GM18505 (cell line): ENCODE data around the gene MARF1.
"Not testable (repeated sequence)": the region's sequence is repeated elsewhere in the genome, so short reads cannot be mapped to it uniquely, and the experiment has no call there.

Experiments
- ATAC-seq: cut with Tn5 transposase; IDR thresholded peaks from one replicate; pipeline ENCODE4 v1.9.1; 2021; ENCODE audit not compliant: unreplicated experiment
- POLR2A ChIP-seq: IDR thresholded peaks from 4 replicates; pipeline ENCODE4 v1.6.1; 2011; ENCODE audit warnings: borderline replicate concordance; ENCODE audit not compliant: insufficient read depth, insufficient read length; ENCODE audit errors: extremely low read depth

MARF1 gene

DNA sequence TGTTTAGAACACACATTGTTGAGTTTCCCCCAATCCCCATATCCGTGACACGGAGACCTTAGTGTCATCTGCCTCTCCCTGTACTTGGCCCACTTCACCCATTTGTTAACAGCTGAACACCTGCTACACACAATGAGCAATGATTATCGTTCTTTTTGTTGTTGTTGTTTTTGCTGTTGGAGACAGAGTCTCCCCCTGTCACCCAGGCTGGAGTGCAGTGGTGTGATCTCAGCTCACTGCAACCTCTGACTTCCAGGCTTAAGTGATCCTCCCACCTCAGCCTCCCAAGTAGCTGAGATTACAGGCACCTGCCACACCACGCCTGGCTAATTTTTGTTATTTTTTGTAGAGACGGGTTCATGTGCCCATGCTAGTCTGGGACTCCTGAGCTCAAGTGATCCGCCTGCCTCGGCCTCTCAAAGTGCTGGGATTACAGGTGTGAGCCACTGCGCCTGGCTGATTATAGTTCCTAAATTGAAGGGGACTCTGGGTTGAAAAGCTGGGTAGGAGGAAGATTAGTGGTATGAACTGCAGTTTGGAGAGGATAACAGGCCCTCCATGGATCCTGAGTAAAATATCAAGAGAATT, 28.7 kb upstream of the MARF1 start:
- no peak for ATAC-seq
- no peak for TF ChIP-seq POLR2A

DNA sequence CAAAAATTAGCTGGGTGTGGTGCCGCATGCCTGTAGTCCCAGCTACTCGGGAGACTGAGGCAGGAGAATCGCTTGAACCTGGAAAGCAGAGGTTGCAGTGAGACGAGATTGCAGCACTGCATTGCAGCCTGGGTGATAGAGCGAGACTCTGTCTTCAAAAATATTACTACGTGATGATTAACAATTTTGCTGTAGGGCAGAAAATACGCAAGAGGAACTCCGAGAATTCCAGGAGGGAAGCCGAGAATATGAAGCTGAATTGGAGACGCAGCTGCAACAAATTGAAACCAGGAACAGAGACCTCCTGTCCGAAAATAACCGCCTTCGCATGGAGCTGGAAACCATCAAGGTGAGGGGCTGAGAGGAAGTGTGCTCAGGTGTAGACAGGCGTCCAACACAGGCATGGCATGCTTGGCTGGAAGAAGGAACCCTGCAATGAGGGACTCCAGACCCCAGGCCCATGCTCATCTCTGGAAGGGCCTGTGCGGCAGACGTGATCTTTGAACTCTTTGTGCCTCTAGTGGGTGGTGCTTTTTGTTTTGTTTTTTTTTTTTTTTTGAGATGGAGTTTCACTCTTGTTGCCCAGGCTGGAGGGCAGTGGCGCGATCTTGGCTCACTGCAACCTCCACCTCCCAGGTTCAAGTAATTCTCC, 24.3 kb upstream of the MARF1 start:
- no peak for ATAC-seq
- TF ChIP-seq POLR2A: no peak

DNA sequence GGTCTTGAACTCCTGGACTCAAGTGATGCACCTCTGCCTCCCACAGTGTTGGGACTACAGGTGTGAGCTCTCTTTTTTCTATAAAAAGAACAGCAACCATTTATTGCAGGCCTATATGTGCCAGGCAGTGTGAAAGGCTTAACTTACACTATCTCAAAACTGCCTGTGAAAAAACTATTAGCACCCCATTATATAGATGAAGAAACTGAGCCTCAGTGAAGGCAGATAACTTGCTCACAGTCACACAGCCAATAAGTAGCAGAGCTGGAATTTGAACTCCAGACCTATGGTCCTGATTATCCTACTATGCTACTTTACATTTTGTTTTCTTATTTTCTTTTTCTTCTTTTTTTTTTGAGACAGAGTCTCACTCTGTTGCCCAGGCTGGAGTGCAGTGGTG, 22.2 kb upstream of the MARF1 start:
- TF ChIP-seq POLR2A: no peak
- ATAC-seq: no peak

DNA sequence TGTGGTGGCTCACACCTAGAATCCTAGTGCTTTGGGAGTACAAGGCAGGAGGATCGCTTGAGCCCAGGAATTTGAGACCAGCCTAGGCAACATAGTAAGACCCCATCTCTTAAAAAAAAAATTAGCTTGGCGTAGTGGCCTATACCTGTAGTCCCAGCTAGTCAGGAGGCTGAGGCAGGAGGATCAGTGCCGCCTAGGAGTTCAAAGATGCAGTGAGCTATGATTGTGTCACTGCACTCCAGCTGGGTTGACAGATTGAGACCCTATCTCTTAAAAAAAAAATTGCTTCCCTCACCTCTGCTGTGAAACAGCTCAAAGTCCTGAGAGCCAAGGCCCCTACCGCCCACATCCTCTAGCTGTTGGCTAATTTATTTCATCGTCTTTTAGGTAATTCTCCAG, 17.2 kb upstream of the MARF1 start:
- no peak for TF ChIP-seq POLR2A
- no peak for ATAC-seq

DNA sequence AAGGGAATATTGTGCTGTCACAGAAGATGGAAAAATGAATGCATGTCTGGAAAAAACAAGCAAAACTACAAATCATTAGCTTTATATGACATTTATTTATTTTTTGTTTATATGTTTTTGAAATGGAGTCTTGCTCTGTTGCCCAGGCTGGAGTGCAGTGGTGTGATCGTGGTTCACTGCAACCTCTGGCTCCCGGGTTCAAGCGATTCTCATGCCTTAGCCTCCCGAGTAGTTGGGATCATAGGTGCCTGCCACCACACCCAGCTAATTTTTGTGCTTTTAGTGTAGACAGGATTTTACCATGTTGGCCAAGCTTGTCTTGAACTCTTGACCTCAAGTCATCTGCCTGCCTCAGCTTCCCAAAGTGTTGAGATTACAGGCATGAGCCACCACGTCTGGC, 15.6 kb upstream of the MARF1 start:
- no peak for ATAC-seq
- TF ChIP-seq POLR2A: no peak

DNA sequence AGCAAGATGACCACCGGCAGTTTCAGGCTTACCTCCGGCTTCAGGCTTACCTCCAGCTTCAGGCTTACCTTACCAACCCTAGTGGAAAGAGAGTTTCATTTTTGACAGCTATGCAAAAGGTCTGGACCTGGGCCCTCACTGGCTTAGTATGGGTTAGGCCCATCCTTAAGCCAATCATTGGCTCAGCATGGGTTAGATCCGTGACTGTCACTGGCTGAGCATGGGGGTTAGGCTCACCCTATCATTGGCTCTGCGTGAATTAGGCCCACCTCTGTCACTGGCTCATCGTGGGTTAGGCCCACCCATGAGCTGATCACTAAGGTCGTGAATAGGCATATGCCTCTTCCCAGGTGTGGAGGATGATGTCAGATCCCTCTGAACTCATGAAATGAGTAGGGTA, 15.2 kb upstream of the MARF1 start:
- no peak for TF ChIP-seq POLR2A
- ATAC-seq: no peak

DNA sequence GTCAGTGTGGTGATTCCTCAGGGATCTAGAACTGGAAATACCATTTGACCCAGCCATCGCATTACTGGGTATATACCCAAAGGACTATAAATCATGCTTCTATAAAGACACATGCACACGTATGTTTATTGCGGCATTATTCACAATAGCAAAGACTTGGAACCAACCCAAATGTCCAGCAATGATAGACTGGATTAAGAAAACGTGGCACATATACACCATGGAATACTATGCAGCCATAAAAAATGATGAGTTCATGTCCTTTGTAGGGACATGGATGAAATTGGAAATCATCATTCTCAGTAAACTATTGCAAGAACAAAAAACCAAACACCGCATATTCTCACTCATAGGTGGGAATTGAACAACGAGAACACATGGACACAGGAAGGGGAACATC, 12.6 kb upstream of the MARF1 start:
- not testable (repeated sequence) for ATAC-seq

DNA sequence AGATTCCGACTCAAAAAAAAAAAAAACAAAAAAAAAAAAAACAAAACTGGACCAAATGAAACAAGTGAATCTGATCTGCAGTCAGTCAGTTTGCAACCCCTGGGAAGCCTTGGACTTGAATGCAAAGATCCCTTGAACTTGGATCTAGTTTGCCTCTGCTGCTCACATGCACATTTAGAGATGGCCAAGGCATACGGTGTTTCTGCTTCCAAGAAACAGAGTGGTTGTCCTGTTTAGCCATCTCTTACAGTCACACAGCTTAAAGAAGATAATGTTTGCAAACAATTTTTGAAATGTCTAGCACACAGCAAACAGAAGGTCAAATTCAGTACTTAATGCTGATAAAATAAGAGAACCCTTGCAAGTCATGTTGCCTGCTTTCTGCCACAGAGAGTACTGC, 11.6 kb upstream of the MARF1 start:
- TF ChIP-seq POLR2A: no peak
- ATAC-seq: no peak

DNA sequence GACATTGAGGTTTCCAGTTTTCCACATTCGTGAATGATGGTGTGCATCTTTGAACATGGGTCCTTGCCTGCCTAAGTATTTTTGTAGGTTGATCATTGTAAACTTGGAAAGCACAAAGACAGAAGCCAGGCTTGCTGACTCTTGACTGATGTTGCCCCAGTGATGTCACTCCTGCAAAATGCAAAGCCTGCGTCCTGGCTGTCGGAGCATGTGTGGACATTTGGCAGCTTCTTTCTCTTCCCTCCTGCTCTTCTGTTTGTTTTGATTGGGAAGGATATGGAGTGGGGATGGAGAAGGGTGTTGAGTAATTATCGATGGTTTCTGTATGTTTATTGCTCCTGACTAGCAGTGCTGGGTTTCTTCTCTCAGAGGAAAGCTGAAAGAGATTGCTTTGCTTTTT, 10.3 kb upstream of the MARF1 start:
- no peak for ATAC-seq
- TF ChIP-seq POLR2A: no peak

DNA sequence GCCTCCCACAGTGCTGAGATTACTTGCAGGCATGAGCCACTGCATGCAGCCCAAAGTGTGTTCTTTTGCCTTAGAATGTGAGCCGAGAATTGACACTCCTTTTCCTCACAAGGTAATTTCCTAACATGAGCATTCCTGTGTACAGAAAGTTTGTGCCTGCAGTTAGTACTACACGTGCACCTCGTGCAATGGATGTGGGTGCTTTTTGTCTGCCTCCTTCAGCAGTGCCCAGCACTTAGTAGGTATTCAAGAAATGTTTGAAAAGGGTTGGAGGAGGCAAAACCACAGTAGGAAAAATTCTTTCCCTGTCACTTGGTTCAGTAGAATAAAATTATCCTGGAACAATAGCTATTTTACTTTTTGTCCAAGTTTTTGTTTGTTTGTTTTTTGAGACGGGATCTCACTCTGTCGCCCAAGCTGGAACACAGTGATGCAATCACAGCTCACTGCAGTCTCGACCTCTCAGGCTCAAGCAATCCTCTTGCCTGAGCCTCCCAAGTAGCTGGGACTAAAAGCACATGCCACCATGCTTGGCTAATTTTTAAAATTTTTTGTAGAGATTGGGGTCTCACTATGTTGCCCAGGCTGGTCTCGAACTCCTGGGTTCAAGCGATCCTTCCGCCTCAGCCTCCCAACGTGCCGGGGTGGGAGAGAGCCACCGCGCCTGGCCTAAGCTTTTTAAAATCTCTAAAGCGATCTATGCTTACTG, 9.5 kb upstream of the MARF1 start:
- TF ChIP-seq POLR2A: no peak
- ATAC-seq: no peak

DNA sequence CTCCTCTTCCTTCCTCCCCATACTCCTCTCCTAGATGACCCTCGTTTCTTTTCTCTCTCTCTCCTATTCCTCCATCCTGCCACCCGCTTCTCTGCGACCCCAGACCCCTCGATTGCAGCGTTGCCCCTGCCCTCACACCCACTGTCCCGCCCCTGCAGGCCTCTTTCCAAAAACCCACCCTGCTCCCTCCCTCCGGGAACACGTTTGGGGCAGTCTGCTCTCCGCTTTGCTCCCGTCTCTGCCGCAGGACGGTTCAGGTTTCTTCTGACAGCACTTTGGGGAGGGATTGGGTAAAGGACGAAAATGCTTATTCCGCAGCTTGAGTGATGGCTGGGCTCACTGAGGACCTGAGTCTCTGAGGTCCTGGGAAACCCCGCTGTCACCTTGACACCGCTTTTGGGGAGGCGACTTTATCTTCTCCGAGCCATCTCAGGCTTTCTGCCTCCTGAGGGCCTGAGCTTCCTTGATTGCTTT, 7.8 kb upstream of the MARF1 start:
- TF ChIP-seq POLR2A: no peak
- peak; percentile 24 for ATAC-seq

DNA sequence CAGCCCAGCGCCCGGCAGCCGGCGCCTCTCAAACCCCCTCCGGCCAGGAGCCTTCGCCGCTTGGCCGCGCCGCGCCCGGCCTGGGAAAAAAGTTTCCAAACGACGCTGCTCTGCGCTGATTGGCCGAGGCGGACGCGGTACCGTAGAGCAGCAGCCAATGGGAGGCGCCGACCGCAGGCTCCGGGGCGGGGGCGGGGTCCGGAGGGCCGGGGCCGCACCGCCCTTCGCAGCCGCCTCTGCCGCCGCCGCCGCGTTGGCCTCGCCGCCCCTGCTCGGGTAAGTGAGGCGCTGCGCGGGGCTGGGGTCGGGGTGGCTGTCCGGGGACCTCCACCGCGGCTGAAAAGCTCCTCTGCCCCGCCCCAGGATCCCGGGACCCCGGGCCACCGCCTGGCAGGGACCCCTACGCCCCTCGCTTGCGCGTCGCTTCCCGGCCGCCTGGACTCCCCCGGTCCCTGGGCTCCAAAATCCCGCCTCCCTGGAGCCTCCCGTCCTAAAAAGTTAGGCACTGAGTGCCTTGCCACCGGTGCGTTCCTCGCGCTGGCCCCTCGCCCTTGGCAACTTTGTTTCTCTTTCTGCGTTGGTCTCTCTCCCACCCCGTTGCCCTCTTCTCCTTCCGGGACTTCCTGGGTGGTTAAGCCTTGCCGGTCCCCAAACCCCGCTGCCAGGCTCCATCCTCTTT, 7.2 kb upstream of the MARF1 start, which contains the start of gene NDE1:
Gene NDE1, plus strand, starts transcription at position 227 of the 679 bp plus-strand sequence. CDS start 14,534 bp downstream, outside the sequence.
- peak; percentile 71 for ATAC-seq
- TF ChIP-seq POLR2A: peak; percentile 69

DNA sequence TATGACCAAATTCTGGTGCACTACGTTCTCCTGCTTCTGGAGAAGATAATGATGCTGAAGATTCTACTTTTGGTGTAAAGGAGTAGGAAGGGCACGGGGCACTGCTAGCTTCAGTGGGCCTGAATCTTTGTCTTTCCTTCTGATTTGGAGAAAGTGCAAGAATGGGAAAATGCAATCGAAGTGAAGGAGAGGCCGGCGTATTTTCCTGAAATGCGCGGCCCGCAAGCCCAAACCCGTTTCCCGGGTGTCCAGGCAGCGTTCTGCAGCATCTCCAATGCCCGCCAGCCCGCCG, 6.7 kb upstream of the MARF1 start:
- no peak for ATAC-seq
- TF ChIP-seq POLR2A: no peak

DNA sequence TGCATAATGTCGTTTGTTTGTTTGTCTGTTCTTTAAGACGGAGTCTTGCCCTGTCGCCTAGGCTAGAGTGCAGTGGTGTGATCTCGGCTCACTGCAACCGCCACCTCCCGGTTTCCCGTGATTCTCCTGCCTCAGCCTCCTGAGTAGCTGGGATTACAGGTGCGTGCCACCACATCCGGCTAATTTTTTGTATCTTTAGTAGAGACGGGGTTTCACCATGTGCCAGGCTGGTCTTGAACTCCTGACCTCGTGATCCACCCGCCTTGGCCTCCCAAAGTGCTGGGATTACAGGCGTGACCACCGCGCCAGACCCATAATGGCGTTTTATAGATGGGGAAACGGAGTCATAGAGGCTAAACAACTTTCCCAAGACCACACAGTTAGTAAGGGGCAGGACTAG, 6.4 kb upstream of the MARF1 start:
- not testable (repeated sequence) for ATAC-seq
